Frontal cortex (tissue), 4 donors: ENCODE data around the gene MTM1. TPM values are rescaled to one million over a fixed set of nuclear protein-coding genes. Genes with fewer than 3 reads are reported as not detected.

Experiments
- DNase-seq, 2 donors: peaks; one replicate each; pipeline ENCODE4 v3.0.0; 2012; ENCODE audit warnings: low spot score in 2 of 2
- FAIRE-seq: peaks from 2 replicates; lab custom pipeline; 2012; peaks lifted over from hg19 to GRCh38; lab: Jason Lieb, UNC
- total RNA-seq: library from RNA; depleted of rRNA; stranded (reverse); fragments of >200 nt; gene quantifications from one replicate; pipeline ENCODE4 v1.2.3, GENCODE V29; 2014
- donor health status: control.
- donor health status: control.
- donor health status: control.

Gene MTM1
- 10.2 TPM for total RNA-seq

DNA sequence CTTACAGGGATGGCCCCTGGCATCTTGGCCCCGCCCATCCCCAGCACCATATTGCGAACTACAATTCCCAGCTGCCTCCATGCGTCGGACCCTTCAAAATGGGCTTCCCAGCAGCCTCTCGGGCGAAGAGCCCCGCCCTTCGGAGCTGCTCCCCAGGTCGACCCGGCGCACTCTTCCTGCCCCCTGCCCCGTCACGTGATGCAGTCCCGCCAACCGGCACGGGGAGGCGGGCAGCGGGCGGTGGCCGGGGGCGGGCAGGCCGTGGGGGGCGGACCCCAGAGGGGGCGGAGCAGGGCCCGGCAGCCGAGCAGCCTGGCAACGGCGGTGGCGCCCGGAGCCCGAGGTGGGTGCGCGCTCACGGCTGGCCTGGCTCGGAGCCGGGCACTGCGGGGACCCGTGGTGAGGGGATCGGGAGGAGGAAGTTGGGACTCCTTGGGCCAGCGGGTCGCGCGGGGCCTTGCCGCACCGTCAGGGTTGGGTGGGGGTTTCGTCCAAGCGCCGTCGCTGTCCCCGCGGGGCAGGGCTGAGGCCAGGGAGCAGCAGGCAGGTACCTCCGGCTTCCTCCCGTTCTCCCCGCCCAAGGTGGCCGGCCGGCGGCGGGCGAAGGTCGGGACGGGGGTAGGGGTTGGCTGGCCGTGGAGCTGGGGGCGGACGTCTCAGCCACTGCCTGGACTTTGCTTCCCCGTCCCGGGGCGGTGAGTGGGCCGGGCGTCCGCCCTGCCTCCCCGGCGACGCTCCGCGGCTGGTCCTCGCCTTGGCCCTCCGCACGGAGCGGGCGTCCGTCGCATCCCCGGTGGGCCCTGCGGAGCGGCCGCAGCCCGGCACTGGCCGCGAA is at the start of gene MTM1:
TSS of gene MTM1 (plus strand) at position 302 of the 835 bp plus-strand sequence. CDS start 23,994 bp downstream, outside the sequence.
- DNase-seq (peak; percentile 91 to 92), FAIRE-seq (no peak)

DNA sequence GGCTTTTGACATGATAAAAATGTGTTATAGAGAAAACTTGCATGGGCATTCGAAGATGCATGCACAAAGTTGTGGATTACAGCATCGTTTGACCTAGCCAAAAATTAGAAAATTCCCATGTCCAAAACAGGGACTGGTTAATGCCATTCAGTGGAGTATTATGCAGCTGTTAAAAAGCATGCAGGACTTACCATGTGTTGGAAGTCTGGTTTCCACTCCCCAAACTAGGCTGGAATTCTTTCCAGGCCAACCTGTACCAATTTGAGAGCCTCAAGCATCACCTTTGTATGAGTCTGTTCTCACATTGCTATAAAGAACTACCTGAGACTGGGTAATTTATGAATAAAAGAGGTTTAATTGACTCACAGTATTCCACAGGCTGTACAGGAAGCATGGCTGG is 45.9 kb upstream of the MTM1 start:
- DNase-seq (no peak), FAIRE-seq (no peak)

GRCh38 chrX:150525061-150525919 is 43.1 kb upstream of the MTM1 start:
- peak in 1 of 2 donors; percentile 41 for DNase-seq
- FAIRE-seq = no peak

DNA sequence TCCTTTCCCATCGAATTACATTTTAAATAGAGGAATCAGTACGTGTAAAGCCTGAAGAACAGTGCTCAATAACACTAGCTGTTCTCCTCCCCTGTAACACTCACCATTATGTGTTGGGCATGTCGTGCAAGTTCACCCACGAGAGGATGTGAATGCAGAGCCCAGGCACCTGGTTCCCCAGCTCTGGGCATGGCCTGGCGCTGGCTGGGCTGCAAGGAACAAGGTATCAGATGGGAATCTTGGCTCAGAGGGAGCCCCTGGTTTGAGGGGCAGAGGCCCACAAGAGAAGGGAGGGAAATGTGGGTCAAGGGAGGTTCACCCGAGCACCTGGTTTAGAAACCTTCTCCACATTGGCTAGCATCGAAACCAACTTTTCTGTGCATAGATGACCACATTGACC is 41.7 kb upstream of the MTM1 start:
- no peak for FAIRE-seq
- DNase-seq = no peak

GRCh38 chrX:150527108-150527507 is 41.3 kb upstream of the MTM1 start:
- FAIRE-seq (no peak), DNase-seq (no peak)

DNA sequence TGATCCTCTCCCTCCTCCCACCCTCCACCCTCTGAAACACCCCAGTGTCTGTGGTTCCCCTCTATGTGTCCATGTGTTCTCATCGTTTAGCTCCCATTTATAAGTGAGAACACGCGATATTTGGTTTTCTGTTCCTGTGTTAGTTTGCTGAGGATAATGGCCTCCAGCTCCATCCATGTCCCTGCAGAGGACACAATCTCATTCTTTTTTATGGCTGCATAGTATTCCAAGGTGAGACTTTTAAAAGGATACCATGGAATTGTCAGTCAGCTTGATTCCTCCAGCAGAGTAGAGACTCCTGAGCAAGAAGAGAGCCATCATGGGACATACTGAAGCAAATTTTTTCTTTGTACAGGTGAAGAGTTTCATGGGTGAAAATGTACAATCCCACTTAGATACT is 38.8 kb upstream of the MTM1 start:
- FAIRE-seq = no peak
- DNase-seq = no peak

GRCh38 chrX:150530821-150531220 is 37.6 kb upstream of the MTM1 start:
- no peak for DNase-seq
- FAIRE-seq = no peak

- FAIRE-seq (no peak), DNase-seq (no peak)
These were observed 37.0 kb upstream of the MTM1 start for GRCh38 chrX:150531467-150531866.

DNA sequence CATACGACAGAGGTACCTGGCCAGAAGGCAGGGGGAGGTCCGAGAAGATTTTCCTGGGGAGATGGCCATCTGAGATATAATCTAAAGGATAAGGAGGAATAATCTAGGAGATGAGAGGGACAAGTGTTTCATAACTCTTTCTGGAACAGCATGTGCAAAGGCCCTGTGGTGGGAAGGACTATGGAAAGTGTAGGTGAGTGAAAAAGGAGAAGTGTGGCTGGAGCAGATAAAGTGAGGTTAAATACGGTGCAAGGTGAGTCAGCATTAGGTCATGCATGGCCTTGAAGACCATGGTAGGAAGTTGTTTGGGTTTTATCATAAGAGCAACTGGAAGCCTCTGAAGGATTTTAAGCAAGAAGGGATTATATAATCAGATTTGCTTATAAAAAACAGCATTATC is 34.6 kb upstream of the MTM1 start:
- DNase-seq (no peak), FAIRE-seq (no peak)

DNA sequence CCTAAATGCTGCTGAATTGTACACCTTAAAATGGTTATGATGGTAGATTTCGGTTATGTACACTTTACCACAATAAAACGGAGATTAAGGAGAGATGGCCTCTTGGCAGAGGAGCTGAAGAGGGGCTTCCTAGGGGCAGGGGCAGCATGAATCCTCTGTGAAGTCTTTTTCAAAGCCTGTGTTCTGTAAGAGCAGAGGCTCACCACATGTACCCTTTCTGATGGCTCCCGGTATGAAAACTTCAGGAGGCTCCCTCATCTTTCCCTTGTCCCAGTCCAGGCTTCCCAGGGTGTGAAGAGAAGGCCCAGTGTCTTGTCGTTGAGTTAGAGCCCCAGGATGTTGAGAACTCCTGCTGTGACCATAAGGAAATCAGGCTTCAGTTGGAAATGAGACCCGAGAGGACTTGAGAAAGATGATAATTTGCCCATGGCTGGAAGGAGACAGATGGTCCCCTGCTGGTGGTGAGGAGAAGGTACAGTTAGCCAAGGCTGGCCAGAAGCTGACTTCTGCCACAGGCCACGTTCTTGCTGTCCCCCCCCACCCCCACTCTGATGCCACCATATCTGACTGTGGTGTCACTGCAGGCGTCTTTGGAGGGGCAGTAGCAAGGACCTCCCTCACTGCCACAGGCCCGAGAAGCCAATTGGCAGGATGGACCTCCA is 31.8 kb upstream of the MTM1 start:
- FAIRE-seq (no peak), DNase-seq (no peak)

GRCh38 chrX:150537851-150538250 is 30.6 kb upstream of the MTM1 start:
- FAIRE-seq = no peak
- no peak for DNase-seq

GRCh38 chrX:150540965-150541364 is 27.5 kb upstream of the MTM1 start:
- DNase-seq (no peak), FAIRE-seq (no peak)

DNA sequence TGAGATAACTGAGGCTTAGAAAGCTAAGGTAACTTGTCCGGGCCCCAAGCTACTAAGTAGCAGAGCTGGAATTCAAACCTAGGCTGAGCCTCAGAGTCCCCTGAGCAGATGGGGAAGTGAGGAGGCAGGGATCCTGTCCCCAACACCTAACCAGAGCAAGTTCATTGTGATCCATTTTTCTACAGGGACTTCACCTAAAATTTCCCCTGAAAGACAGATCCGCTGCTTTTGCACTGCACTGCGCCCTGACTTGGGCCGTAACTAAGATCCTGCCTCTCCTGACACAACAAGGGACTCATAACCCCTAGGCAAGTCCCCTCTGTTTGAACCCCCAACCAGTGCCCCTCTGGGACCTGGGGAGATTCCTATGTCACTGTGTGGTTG is 25.6 kb upstream of the MTM1 start:
- no peak for FAIRE-seq

GRCh38 chrX:150543230-150544155 is 24.9 kb upstream of the MTM1 start:
- no peak for DNase-seq
- no peak for FAIRE-seq

More for the DNA sequence above, 25.6 kb upstream of the MTM1 start:
- DNase-seq = no peak

GRCh38 chrX:150544222-150544787 is 24.1 kb upstream of the MTM1 start:
- DNase-seq (no peak), FAIRE-seq (no peak)

- FAIRE-seq (no peak), DNase-seq (no peak)
These were observed 23.3 kb upstream of the MTM1 start for GRCh38 chrX:150544835-150545770.

DNA sequence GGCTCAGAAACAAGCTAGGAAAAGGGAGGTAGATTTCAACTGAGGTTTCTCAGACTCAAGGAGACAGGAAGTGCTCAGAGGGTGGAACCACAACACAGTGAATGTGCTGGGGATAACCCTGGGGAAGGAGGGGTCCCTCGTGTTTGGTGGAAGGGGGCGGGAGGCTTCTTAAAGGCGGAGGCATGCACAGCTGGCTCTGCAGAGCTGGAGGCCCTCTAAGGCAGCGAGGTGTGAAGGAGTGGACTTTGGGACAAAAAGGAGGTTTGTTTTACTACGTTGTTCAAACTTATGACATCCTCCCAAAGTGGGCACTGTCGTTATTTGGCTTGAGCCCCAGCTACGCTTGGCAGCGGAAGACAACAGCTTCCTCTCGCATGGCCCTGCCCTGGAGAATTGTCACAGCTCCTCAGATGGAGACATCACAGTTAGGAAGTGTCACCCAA is 21.7 kb upstream of the MTM1 start:
- FAIRE-seq = no peak

More for the DNA sequence above, 21.7 kb upstream of the MTM1 start:
- no peak for DNase-seq
